ENCODE results near the gene EPB41.

The EPB41 gene

GRCh38 chr1:28981210-28981609 lies 66.8 kb downstream of the EPB41 start:
- Histone ChIP-seq H3K4me1 (ENCODE audit: control insufficient read depth, insufficient read depth, low read length) (no peaks in the 10 kb centered on the region), H3K36me3 (ENCODE audit: control insufficient read depth in 2 of 2, insufficient read depth in 1 of 2, low read length in 2 of 2) (no peaks in the 10 kb centered on the region; a peak in 1 of 3 replicates), H3K27ac (ENCODE audit: extremely low read depth, low read depth, low read length) (no peak overlapping the region), H3K9me3 (ENCODE audit: control insufficient read depth, insufficient read depth, low read depth, low read length) (no peaks in the 10 kb centered on the region), H3K4me3 (ENCODE audit: low read depth, low read length) (no peak overlapping the region)
- TF ChIP-seq KLF7 (tag by site-specific recombination; IDR thresholded peaks at IDR 0.05; ENCODE audit: borderline replicate concordance) (no peak), ZNF132 (tag by site-specific recombination; IDR thresholded peaks at IDR 0.05; ENCODE audit: borderline replicate concordance) (no peak)
- ChIA-PET CTCF (interaction anchor here (0.5 kb wide), 1 partner anchor 97 kb away, joined by 5 read pairs; no protein-coding TSS in a partner anchor), POLR2A (no interaction called here)

DNA sequence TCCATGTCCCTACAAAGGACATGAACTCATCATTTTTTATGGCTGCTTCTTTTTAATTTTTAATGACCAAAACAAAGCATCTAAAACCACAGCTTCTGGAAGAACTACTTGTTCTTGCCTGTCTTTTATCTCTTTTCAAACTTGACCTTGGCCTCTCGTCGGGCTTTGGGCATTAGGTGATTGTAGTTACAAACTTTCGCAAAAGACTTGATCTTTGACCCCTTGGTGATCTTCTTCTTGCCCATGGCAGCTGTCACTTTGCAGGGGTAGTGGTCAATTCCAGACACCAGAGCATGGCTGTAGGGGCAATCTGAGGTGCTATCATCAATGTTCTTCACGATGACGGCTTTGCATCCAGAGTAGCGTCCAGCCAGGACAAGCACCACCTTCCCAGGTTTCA lies 67.8 kb downstream of the EPB41 start:
- Histone ChIP-seq H3K27ac (ENCODE audit: extremely low read depth, low read depth, low read length) (no peak overlapping the region), H3K36me3 (ENCODE audit: control insufficient read depth in 2 of 2, insufficient read depth in 1 of 2, low read length in 2 of 2) (no peaks in the 10 kb centered on the region; a peak in 1 of 3 replicates), H3K4me3 (ENCODE audit: low read depth, low read length) (no peak overlapping the region), H3K4me1 (ENCODE audit: control insufficient read depth, insufficient read depth, low read length) (no peaks in the 10 kb centered on the region), H3K9me3 (ENCODE audit: control insufficient read depth, insufficient read depth, low read depth, low read length) (no peaks in the 10 kb centered on the region)
- TF ChIP-seq GLIS2 (tag by site-specific recombination; IDR thresholded peaks at IDR 0.05) = no peak
- TF ChIP-seq ZNF341 (tag by site-specific recombination; IDR thresholded peaks at IDR 0.05; ENCODE audit: low read depth) = no peak
- TF ChIP-seq ZNF10 (tag by site-specific recombination; IDR thresholded peaks at IDR 0.05) = no peak
- no peak for TF ChIP-seq ZNF654 (tag by site-specific recombination; IDR thresholded peaks at IDR 0.05; ENCODE audit: low read depth)
- TF ChIP-seq ZNF398 (tag by site-specific recombination; IDR thresholded peaks at IDR 0.05) = no peak
- TF ChIP-seq, protein P1, sequence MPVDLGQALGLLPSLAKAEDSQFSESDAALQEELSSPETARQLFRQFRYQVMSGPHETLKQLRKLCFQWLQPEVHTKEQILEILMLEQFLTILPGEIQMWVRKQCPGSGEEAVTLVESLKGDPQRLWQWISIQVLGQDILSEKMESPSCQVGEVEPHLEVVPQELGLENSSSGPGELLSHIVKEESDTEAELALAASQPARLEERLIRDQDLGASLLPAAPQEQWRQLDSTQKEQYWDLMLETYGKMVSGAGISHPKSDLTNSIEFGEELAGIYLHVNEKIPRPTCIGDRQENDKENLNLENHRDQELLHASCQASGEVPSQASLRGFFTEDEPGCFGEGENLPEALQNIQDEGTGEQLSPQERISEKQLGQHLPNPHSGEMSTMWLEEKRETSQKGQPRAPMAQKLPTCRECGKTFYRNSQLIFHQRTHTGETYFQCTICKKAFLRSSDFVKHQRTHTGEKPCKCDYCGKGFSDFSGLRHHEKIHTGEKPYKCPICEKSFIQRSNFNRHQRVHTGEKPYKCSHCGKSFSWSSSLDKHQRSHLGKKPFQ (tag by site-specific recombination; IDR thresholded peaks at IDR 0.05) = no peak
- TF ChIP-seq ZNF138 (tag by site-specific recombination; IDR thresholded peaks at IDR 0.05; ENCODE audit: borderline replicate concordance) = no peak
- no peak for TF ChIP-seq ZIC2 (tag by site-specific recombination; IDR thresholded peaks at IDR 0.05)
- no peak for TF ChIP-seq MYNN (tag by site-specific recombination; IDR thresholded peaks at IDR 0.05; ENCODE audit: borderline replicate concordance)
- no peak for TF ChIP-seq ZNF19 (tag by site-specific recombination; IDR thresholded peaks at IDR 0.05; ENCODE audit: low read depth)
- no peak for TF ChIP-seq KLF10 (tag by site-specific recombination; IDR thresholded peaks at IDR 0.05)
- TF ChIP-seq, protein P2, sequence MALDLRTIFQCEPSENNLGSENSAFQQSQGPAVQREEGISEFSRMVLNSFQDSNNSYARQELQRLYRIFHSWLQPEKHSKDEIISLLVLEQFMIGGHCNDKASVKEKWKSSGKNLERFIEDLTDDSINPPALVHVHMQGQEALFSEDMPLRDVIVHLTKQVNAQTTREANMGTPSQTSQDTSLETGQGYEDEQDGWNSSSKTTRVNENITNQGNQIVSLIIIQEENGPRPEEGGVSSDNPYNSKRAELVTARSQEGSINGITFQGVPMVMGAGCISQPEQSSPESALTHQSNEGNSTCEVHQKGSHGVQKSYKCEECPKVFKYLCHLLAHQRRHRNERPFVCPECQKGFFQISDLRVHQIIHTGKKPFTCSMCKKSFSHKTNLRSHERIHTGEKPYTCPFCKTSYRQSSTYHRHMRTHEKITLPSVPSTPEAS (tag by site-specific recombination; IDR thresholded peaks at IDR 0.05) = no peak
- no peak for TF ChIP-seq ZSCAN30 (tag by site-specific recombination; IDR thresholded peaks at IDR 0.05)
- no peak for TF ChIP-seq ZNF530 (tag by site-specific recombination; IDR thresholded peaks at IDR 0.05; ENCODE audit: low read depth)
- no peak for TF ChIP-seq ZNF596 (tag by site-specific recombination; IDR thresholded peaks at IDR 0.05)
- TF ChIP-seq EGR2 (tag by site-specific recombination; IDR thresholded peaks at IDR 0.05; ENCODE audit: low read depth) = no peak
- ChIA-PET CTCF (no interaction called here), POLR2A (no interaction called here)

DNA sequence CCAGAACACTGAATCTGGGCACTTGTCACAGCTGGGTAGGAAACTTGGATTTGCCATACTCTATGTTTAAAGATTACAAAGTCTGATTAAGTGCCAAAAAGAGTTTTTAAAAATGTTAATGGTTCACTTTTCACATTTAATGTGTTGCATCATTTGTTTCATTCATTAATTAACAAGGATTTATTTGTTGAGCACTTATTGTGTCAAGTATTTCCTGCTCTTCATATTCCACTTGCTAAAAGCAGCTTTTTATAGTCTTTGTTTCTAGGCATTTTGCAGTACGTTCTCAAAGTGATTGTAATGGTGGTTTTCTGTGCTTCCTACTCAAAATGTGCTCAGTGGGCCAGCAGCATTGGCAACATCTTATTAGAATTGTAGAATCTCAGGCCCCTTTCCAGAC lies 68.7 kb downstream of the EPB41 start:
- no peaks in the 10 kb centered on the region for H3K9me3 ChIP-seq (ENCODE audit: control insufficient read depth, insufficient read depth, low read depth, low read length)
- H3K4me3 ChIP-seq (ENCODE audit: low read depth, low read length) = no peak overlapping the region
- H3K36me3 ChIP-seq (ENCODE audit: control insufficient read depth in 2 of 2, insufficient read depth in 1 of 2, low read length in 2 of 2) = peaks cover 0 to 8% of the 10 kb centered on the region in 2 experiments; a peak in 2 of 3 replicates
- CTCF ChIA-PET = interaction anchor here (0.8 to 1.2 kb wide), 2 partner anchors 23 to 54 kb away, joined by 4 to 5 read pairs; no protein-coding TSS in a partner anchor
- H3K4me1 ChIP-seq (ENCODE audit: control insufficient read depth, insufficient read depth, low read length) = no peaks in the 10 kb centered on the region
- H3K27ac ChIP-seq (ENCODE audit: extremely low read depth, low read depth, low read length) = no peak overlapping the region
- POLR2A ChIA-PET = interaction anchor here (0.6 kb wide), 1 partner anchor 161 kb away, joined by 5 read pairs; no protein-coding TSS in a partner anchor
- TF ChIP-seq ZNF501 (tag by site-specific recombination; IDR thresholded peaks at IDR 0.05) = no peak
- TF ChIP-seq ZNF514 (tag by site-specific recombination; IDR thresholded peaks at IDR 0.05) = no peak
- TF ChIP-seq MYNN (tag by site-specific recombination; IDR thresholded peaks at IDR 0.05; ENCODE audit: borderline replicate concordance) = no peak
- TF ChIP-seq ZNF311 (tag by site-specific recombination; IDR thresholded peaks at IDR 0.05; ENCODE audit: borderline replicate concordance) = no peak
- TF ChIP-seq, protein P3, sequence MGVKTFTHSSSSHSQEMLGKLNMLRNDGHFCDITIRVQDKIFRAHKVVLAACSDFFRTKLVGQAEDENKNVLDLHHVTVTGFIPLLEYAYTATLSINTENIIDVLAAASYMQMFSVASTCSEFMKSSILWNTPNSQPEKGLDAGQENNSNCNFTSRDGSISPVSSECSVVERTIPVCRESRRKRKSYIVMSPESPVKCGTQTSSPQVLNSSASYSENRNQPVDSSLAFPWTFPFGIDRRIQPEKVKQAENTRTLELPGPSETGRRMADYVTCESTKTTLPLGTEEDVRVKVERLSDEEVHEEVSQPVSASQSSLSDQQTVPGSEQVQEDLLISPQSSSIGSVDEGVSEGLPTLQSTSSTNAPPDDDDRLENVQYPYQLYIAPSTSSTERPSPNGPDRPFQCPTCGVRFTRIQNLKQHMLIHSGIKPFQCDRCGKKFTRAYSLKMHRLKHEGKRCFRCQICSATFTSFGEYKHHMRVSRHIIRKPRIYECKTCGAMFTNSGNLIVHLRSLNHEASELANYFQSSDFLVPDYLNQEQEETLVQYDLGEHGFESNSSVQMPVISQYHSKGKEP (tag by site-specific recombination; IDR thresholded peaks at IDR 0.05) = no peak
- TF ChIP-seq, protein P4, sequence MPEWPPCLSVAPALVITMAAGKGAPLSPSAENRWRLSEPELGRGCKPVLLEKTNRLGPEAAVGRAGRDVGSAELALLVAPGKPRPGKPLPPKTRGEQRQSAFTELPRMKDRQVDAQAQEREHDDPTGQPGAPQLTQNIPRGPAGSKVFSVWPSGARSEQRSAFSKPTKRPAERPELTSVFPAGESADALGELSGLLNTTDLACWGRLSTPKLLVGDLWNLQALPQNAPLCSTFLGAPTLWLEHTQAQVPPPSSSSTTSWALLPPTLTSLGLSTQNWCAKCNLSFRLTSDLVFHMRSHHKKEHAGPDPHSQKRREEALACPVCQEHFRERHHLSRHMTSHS (tag by site-specific recombination; IDR thresholded peaks at IDR 0.05) = no peak
- no peak for TF ChIP-seq BCL11A (tag by site-specific recombination; IDR thresholded peaks at IDR 0.05; ENCODE audit: low read depth)
- TF ChIP-seq ZNF366 (tag by site-specific recombination; conservative IDR thresholded peaks at IDR 0.05) = no peak
- no peak for TF ChIP-seq KLF8 (tag by site-specific recombination; IDR thresholded peaks at IDR 0.05)
